Fibroblast of pulmonary artery (primary cell): Measurements from ENCODE around the gene OSCP1.
A peak's percentile ranks its signal among the peaks of the same experiment; 100 is the strongest.

Experiments used
- DNase-seq: peaks from one replicate; pipeline ENCODE4 v3.0.0-alpha.2; 2010; ENCODE audit warnings: low read depth
- H3K4me3 ChIP-seq: replicated peaks from 2 replicates; pipeline ENCODE4 v1.5.1; 2011; ENCODE audit warnings: low read depth, mild to moderate bottlenecking, control low read depth, low read length, moderate library complexity
- CTCF ChIP-seq: IDR thresholded peaks from 2 replicates; pipeline ENCODE4 v1.5.1; 2011; ENCODE audit warnings: mild to moderate bottlenecking, control low read depth, low read length, inconsistent platforms; ENCODE audit errors: missing control alignments

Gene OSCP1

GRCh38 chr1:36486439-36487335, 36.4 kb upstream of the OSCP1 start:
- DNase-seq = peak; percentile 46
- no peak for TF ChIP-seq CTCF
- no peak overlapping the region for H3K4me3 ChIP-seq

GRCh38 chr1:36486093-36486438, 35.8 kb upstream of the OSCP1 start:
- H3K4me3 ChIP-seq = no peak overlapping the region
- TF ChIP-seq CTCF = no peak
- DNase-seq = no peak

GRCh38 chr1:36484099-36484498, 33.8 kb upstream of the OSCP1 start:
- no peak for DNase-seq
- H3K4me3 ChIP-seq = no peak overlapping the region
- TF ChIP-seq CTCF = no peak

- no peak for DNase-seq
- no peak within 1 kb of the TSS for H3K4me3 ChIP-seq
Measured at GRCh38 chr1:36482724-36483388, 32.6 kb upstream of the OSCP1 start, which contains the start of gene CSF3R. Gene CSF3R, minus strand, starts transcription at chr1:36482913. Its CDS starts 3,417 bp downstream, at chr1:36479496.

GRCh38 chr1:36481771-36482723, 31.8 kb upstream of the OSCP1 start:
- no peak overlapping the region for H3K4me3 ChIP-seq
- TF ChIP-seq CTCF = no peak
- DNase-seq = no peak

More at GRCh38 chr1:36482724-36483388, 32.6 kb upstream of the OSCP1 start, which contains the start of gene CSF3R:
- no peak for TF ChIP-seq CTCF

- TF ChIP-seq CTCF = no peak
- no peak for DNase-seq
- H3K4me3 ChIP-seq = no peak overlapping the region
Measured at GRCh38 chr1:36481091-36481490, 30.8 kb upstream of the OSCP1 start.
